Upper lobe of left lung (tissue), 6 donors: ENCODE data around the gene OR2F1. TPM values are rescaled to one million over a fixed set of nuclear protein-coding genes. Genes with fewer than 3 reads are reported as not detected.

ENCODE experiments used
- ATAC-seq, 2 donors: fragments of 200-7000 bp; cut with Tn5 transposase; one replicate each; pipeline ENCODE4 v1.9.1; 2022; ENCODE audit warnings: mild to moderate bottlenecking in 2 of 2, moderate library complexity in 2 of 2; ENCODE audit not compliant: low FRiP score in 2 of 2
- DNase-seq, 2 donors: peaks; one replicate each; pipeline ENCODE4 v3.0.0-alpha.2; 2019 to 2020
- H3K27ac ChIP-seq, 4 donors: fragments of 200-600 bp; sonication (generic); one replicate each; pipeline ENCODE4 v1.5.1; 2016 to 2019
- H3K27me3 ChIP-seq, 4 donors: fragments of 200-600 bp; sonication (generic); one replicate each; pipeline ENCODE4 v1.5.1; 2017 to 2019
- H3K36me3 ChIP-seq, 4 donors: fragments of 200-600 bp; sonication (generic); one replicate each; pipeline ENCODE4 v1.5.1; 2016 to 2019
- H3K4me1 ChIP-seq, 4 donors: fragments of 200-600 bp; sonication (generic); one replicate each; pipeline ENCODE4 v1.5.1; 2018 to 2019
- H3K4me3 ChIP-seq, 4 donors: fragments of 200-600 bp; sonication (generic); one replicate each; pipeline ENCODE4 v1.5.1; 2017 to 2019; ENCODE audit warnings: mild to moderate bottlenecking in 2 of 4, moderate library complexity in 1 of 4
- H3K9me3 ChIP-seq, 4 donors: fragments of 200-600 bp; sonication (generic); one replicate each; pipeline ENCODE4 v1.5.1; 2018 to 2019
- CTCF ChIP-seq, 6 experiments: fragments of 450-650 bp in 4 of 6; fragments of 200-600 bp in 2 of 6; sonication (generic) in 2 of 6; IDR thresholded peaks; one replicate each; pipeline ENCODE4 v1.5.1; 2016 to 2019; ENCODE audit warnings: antibody characterized with exemption in 6 of 6
- EP300 ChIP-seq, 4 donors: sonication (generic); formaldehyde crosslinking; IDR thresholded peaks; one replicate each; pipeline ENCODE4 v1.5.1; 2017; ENCODE audit warnings: antibody characterized with exemption in 4 of 4, control low read depth in 2 of 4
- POLR2A ChIP-seq, 4 donors: fragments of 450-650 bp; IDR thresholded peaks; one replicate each; pipeline ENCODE4 v1.5.1; 2016 to 2017; ENCODE audit warnings: antibody characterized with exemption in 4 of 4, mild to moderate bottlenecking in 2 of 4
- POLR2AphosphoS5 ChIP-seq, 2 donors: sonication (generic); formaldehyde crosslinking; IDR thresholded peaks; one replicate each; pipeline ENCODE4 v1.5.1; 2017; ENCODE audit warnings: antibody characterized with exemption in 2 of 2
- WGBS, 2 donors: methylation state at CpG; one replicate each; pipeline ENCODE4 v1.1.5; 2017 to 2018; 5-methylcytosine and 5-hydroxymethylcytosine counted together
- total RNA-seq, 6 donors: library from RNA; depleted of rRNA in 4 of 6; stranded (reverse); fragments of >200 nt in 4 of 6; gene quantifications; one replicate each; pipeline versions ENCODE4 v1.1.0 to v1.2.1, GENCODE V29; 2016 to 2021
- donor health status: DM: no; HTN: no; CAD: no; lungs with moderate emphysema.
- donor health status: DM: no; HTN: yes; CAD: no; lungs with severe emphysema.

Gene OR2F1
- total RNA-seq, 6 donors from 2014 or later: not detected

GRCh38 chr7:143953421-143953820 lies 1.2 kb upstream of the OR2F1 start:
- DNase-seq (no peak), ATAC-seq (no peak)
- no peaks in the 10 kb centered on the region for H3K36me3 ChIP-seq
- H3K4me1 ChIP-seq: no peaks in the 10 kb centered on the region
- no peak overlapping the region for H3K27ac ChIP-seq
- no peak overlapping the region for H3K4me3 ChIP-seq
- no peak for TF ChIP-seq POLR2A (IDR thresholded peaks at IDR 0.05)
- no peak for TF ChIP-seq POLR2AphosphoS5 (IDR thresholded peaks at IDR 0.05)
- no peak for TF ChIP-seq EP300 (IDR thresholded peaks at IDR 0.05)
- TF ChIP-seq CTCF (IDR thresholded peaks at IDR 0.05): no peak
- H3K9me3 ChIP-seq: no peaks in the 10 kb centered on the region
- WGBS, 2 donors: 76 to 77% methylated on average over 3 of the region's 3 CpGs
- H3K27me3 ChIP-seq: no peaks in the 10 kb centered on the region

GRCh38 chr7:143954135-143954534 lies 509 bp upstream of the OR2F1 start:
- H3K4me1 ChIP-seq: no peaks in the 10 kb centered on the region
- ATAC-seq (no peak), DNase-seq (no peak)
- no peaks in the 10 kb centered on the region for H3K9me3 ChIP-seq
- H3K4me3 ChIP-seq: no peak overlapping the region
- H3K27ac ChIP-seq: no peak overlapping the region
- no peak for TF ChIP-seq CTCF (IDR thresholded peaks at IDR 0.05)
- no peak for TF ChIP-seq POLR2A (IDR thresholded peaks at IDR 0.05)
- TF ChIP-seq EP300 (IDR thresholded peaks at IDR 0.05): no peak
- H3K36me3 ChIP-seq: no peaks in the 10 kb centered on the region
- 74 to 77% methylated on average over 2 of the region's 2 CpGs for WGBS, 2 donors
- no peaks in the 10 kb centered on the region for H3K27me3 ChIP-seq

GRCh38 chr7:143958781-143959180 lies 4.1 kb downstream of the OR2F1 start:
- WGBS, 2 donors: 60 to 66% methylated on average over 3 of the region's 3 CpGs
- H3K27me3 ChIP-seq: no peaks in the 10 kb centered on the region

GRCh38 chr7:143960813-143961610 lies 6.4 kb downstream of the OR2F1 start:
- Histone ChIP-seq H3K4me3 (no peak overlapping the region), H3K9me3 (no peaks in the 10 kb centered on the region), H3K36me3 (no peaks in the 10 kb centered on the region), H3K4me1 (no peaks in the 10 kb centered on the region), H3K27me3 (no peaks in the 10 kb centered on the region), H3K27ac (no peak overlapping the region)
- ATAC-seq (no peak), DNase-seq (no peak)
- TF ChIP-seq POLR2A (IDR thresholded peaks at IDR 0.05) (no peak), POLR2AphosphoS5 (IDR thresholded peaks at IDR 0.05) (no peak), EP300 (IDR thresholded peaks at IDR 0.05) (no peak), CTCF (IDR thresholded peaks at IDR 0.05) (no peak)
- WGBS, 2 donors: 69 to 83% methylated on average over 5 of the region's 5 CpGs

More at GRCh38 chr7:143958781-143959180, 4.1 kb downstream of the OR2F1 start:
- TF ChIP-seq POLR2A (IDR thresholded peaks at IDR 0.05) (no peak), EP300 (IDR thresholded peaks at IDR 0.05) (no peak), POLR2AphosphoS5 (IDR thresholded peaks at IDR 0.05) (no peak), CTCF (IDR thresholded peaks at IDR 0.05) (no peak)
- DNase-seq (no peak), ATAC-seq (no peak)
- Histone ChIP-seq H3K36me3 (no peaks in the 10 kb centered on the region), H3K9me3 (no peaks in the 10 kb centered on the region), H3K4me3 (no peak overlapping the region), H3K4me1 (no peaks in the 10 kb centered on the region), H3K27ac (no peak overlapping the region)

GRCh38 chr7:143965280-143965679 lies 10.6 kb downstream of the OR2F1 start:
- ATAC-seq: no peak
- no peak overlapping the region for H3K4me3 ChIP-seq
- no peak overlapping the region for H3K27ac ChIP-seq
- no peak for DNase-seq
- no peaks in the 10 kb centered on the region for H3K9me3 ChIP-seq
- H3K27me3 ChIP-seq: no peaks in the 10 kb centered on the region
- TF ChIP-seq EP300 (IDR thresholded peaks at IDR 0.05) (no peak), POLR2AphosphoS5 (IDR thresholded peaks at IDR 0.05) (no peak), POLR2A (IDR thresholded peaks at IDR 0.05) (no peak), CTCF (IDR thresholded peaks at IDR 0.05) (no peak)
- no peaks in the 10 kb centered on the region for H3K36me3 ChIP-seq
- no peaks in the 10 kb centered on the region for H3K4me1 ChIP-seq
- 62 to 67% methylated on average over 2 of the region's 2 CpGs for WGBS, 2 donors
